ENCODE results near the gene SSPN.

DNA sequence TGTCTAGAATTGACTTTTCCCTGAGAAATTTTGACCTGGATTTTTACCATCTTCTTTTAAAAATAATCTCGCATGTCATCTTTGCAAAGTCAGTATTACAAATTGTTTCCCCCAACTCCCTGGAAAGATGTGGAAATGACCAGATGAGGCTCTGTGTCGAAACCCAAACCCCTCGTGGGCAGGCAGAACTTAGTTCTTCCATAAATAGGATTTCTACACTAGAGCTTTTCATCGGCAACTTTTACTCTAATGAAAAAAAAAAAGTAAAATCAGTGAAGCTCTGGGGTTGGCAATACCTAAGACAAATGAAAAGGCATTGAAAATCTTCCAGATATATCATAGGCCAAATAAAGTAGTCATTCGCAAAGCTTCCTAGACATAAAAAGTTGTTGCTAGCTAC, 17.0 kb downstream of the SSPN start:
- TF ChIP-seq, protein P1, sequence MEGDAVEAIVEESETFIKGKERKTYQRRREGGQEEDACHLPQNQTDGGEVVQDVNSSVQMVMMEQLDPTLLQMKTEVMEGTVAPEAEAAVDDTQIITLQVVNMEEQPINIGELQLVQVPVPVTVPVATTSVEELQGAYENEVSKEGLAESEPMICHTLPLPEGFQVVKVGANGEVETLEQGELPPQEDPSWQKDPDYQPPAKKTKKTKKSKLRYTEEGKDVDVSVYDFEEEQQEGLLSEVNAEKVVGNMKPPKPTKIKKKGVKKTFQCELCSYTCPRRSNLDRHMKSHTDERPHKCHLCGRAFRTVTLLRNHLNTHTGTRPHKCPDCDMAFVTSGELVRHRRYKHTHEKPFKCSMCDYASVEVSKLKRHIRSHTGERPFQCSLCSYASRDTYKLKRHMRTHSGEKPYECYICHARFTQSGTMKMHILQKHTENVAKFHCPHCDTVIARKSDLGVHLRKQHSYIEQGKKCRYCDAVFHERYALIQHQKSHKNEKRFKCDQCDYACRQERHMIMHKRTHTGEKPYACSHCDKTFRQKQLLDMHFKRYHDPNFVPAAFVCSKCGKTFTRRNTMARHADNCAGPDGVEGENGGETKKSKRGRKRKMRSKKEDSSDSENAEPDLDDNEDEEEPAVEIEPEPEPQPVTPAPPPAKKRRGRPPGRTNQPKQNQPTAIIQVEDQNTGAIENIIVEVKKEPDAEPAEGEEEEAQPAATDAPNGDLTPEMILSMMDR (IDR thresholded peaks at IDR 0.05 in 2 of 3, conservative IDR thresholded peaks at IDR 0.05 in 1 of 3; ENCODE audit: insufficient read depth in 2 of 3, low read depth in 1 of 3, low read length in 3 of 3): no peak
- TF ChIP-seq RBM22 (IDR thresholded peaks at IDR 0.05; ENCODE audit: low read depth, low read length, poor library complexity, severe bottlenecking): no peak
- TF ChIP-seq POLR2AphosphoS5 (IDR thresholded peaks at IDR 0.05; ENCODE audit: control insufficient read depth, insufficient read depth, low read depth, low read length): no peak
- TF ChIP-seq, protein P2, sequence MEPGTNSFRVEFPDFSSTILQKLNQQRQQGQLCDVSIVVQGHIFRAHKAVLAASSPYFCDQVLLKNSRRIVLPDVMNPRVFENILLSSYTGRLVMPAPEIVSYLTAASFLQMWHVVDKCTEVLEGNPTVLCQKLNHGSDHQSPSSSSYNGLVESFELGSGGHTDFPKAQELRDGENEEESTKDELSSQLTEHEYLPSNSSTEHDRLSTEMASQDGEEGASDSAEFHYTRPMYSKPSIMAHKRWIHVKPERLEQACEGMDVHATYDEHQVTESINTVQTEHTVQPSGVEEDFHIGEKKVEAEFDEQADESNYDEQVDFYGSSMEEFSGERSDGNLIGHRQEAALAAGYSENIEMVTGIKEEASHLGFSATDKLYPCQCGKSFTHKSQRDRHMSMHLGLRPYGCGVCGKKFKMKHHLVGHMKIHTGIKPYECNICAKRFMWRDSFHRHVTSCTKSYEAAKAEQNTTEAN (CRISPR knock-in tag; IDR thresholded peaks at IDR 0.05): no peak
- no peak for TF ChIP-seq ZNF644 (tag; IDR thresholded peaks at IDR 0.05; ENCODE audit: low read depth)
- TF ChIP-seq, protein P3, sequence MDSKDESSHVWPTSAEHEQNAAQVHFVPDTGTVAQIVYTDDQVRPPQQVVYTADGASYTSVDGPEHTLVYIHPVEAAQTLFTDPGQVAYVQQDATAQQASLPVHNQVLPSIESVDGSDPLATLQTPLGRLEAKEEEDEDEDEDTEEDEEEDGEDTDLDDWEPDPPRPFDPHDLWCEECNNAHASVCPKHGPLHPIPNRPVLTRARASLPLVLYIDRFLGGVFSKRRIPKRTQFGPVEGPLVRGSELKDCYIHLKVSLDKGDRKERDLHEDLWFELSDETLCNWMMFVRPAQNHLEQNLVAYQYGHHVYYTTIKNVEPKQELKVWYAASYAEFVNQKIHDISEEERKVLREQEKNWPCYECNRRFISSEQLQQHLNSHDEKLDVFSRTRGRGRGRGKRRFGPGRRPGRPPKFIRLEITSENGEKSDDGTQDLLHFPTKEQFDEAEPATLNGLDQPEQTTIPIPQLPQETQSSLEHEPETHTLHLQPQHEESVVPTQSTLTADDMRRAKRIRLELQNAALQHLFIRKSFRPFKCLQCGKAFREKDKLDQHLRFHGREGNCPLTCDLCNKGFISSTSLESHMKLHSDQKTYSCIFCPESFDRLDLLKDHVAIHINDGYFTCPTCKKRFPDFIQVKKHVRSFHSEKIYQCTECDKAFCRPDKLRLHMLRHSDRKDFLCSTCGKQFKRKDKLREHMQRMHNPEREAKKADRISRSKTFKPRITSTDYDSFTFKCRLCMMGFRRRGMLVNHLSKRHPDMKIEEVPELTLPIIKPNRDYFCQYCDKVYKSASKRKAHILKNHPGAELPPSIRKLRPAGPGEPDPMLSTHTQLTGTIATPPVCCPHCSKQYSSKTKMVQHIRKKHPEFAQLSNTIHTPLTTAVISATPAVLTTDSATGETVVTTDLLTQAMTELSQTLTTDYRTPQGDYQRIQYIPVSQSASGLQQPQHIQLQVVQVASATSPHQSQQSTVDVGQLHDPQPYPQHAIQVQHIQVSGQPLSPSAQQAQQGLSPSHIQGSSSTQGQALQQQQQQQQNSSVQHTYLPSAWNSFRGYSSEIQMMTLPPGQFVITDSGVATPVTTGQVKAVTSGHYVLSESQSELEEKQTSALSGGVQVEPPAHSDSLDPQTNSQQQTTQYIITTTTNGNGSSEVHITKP (IDR thresholded peaks at IDR 0.05; ENCODE audit: partially characterized antibody): no peak
- TF ChIP-seq FOXA1 (IDR thresholded peaks at IDR 0.05; ENCODE audit: borderline replicate concordance): no peak
- no peak for TF ChIP-seq RB1 (IDR thresholded peaks at IDR 0.05; ENCODE audit: low read depth)
- TF ChIP-seq PCBP1 (IDR thresholded peaks at IDR 0.05; ENCODE audit: low read depth, low read length, poor library complexity, severe bottlenecking): no peak
- TF ChIP-seq, protein P4, sequence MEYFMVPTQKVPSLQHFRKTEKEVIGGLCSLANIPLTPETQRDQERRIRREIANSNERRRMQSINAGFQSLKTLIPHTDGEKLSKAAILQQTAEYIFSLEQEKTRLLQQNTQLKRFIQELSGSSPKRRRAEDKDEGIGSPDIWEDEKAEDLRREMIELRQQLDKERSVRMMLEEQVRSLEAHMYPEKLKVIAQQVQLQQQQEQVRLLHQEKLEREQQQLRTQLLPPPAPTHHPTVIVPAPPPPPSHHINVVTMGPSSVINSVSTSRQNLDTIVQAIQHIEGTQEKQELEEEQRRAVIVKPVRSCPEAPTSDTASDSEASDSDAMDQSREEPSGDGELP (CRISPR knock-in tag; IDR thresholded peaks at IDR 0.05; ENCODE audit: borderline replicate concordance): no peak
- TF ChIP-seq ZNF232 (CRISPR knock-in tag; IDR thresholded peaks at IDR 0.05): no peak
- TF ChIP-seq RFX5 (IDR thresholded peaks at IDR 0.05; ENCODE audit: low read depth, low read length): no peak

Data from K562 (cell line).